Measurements from ENCODE around the gene OR51B2. TPM values are rescaled to one million over a fixed set of nuclear protein-coding genes. Genes with fewer than 3 reads are reported as not detected.
"Not testable (repeated sequence)": the region's sequence is repeated elsewhere in the genome, so short reads cannot be mapped to it uniquely, and the experiment has no call there.

The OR51B2 gene, protein sequence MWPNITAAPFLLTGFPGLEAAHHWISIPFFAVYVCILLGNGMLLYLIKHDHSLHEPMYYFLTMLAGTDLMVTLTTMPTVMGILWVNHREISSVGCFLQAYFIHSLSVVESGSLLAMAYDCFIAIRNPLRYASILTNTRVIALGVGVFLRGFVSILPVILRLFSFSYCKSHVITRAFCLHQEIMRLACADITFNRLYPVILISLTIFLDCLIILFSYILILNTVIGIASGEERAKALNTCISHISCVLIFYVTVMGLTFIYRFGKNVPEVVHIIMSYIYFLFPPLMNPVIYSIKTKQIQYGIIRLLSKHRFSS
- total RNA-seq, result not detected in 2 replicates

DNA sequence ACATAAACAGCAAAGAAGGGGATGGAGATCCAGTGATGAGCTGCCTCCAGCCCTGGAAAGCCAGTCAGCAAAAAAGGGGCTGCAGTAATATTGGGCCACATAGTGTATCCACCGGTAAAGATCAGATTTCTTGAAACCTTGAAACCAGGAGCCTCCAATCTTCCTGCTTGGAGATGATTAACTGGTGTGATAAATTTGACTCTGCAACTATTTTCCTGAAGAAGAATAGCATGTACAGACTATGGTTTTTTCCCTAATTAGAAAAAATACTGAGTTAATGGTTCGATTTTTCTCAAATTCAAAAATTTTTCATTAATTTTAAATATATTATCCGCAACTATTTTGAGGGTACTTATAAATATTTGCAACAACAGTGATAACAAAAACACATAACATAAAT is at the start of gene OR51B2:
Gene OR51B2 (minus strand): TSS at position 101 of the 400 bp plus-strand sequence. CDS start 0 bp downstream, at position 101.
- DNase-seq (ENCODE audit: low read depth, low spot score), result no peak

DNA sequence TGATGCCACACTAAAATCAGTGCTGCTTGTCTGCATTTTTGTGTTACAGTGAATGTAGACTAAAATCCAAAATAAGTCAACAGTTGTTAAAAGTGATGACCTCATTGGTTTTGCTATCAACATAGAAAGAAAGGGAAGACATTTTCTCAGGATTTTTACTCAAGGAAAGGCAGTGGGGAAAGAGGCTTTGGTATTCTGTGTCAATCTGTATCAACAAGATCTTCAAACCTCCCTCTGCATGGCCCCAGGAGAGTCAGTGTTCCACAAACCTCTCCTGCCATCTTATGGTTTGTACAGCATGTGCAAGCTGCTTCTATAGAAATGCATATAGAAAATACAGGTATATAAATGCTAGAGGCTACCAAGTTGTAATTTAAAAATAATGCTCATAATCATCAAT is 45.7 kb upstream of the OR51B2 start:
- DNase-seq (ENCODE audit: low read depth, low spot score), result no peak

DNA sequence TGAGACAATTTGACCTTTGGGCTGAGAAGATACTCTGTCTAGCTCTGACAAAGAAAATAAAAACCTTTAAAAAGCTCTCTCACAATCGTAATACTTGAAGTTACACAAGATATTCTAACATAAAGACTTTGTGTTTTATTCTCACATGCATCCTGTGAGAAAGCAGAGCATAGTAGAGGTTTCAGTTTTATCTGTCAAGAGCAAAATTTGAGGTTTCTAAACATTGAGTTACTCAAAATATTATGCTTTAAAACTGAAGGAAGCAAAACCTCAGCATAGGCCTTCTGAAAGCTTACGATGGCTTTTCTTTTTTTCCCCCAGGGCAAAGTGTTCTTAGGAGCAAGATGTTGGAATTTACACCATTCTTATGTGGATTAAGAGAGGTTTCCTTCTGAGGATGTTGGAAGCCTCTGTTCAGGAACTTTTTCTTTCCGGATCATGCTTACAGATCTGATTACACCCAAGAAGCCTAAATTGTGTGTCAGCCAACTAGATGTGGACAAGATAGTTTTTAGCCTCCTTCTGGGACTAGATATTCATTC is 44.5 kb upstream of the OR51B2 start:
- no peak for DNase-seq (ENCODE audit: low read depth, low spot score)

DNA sequence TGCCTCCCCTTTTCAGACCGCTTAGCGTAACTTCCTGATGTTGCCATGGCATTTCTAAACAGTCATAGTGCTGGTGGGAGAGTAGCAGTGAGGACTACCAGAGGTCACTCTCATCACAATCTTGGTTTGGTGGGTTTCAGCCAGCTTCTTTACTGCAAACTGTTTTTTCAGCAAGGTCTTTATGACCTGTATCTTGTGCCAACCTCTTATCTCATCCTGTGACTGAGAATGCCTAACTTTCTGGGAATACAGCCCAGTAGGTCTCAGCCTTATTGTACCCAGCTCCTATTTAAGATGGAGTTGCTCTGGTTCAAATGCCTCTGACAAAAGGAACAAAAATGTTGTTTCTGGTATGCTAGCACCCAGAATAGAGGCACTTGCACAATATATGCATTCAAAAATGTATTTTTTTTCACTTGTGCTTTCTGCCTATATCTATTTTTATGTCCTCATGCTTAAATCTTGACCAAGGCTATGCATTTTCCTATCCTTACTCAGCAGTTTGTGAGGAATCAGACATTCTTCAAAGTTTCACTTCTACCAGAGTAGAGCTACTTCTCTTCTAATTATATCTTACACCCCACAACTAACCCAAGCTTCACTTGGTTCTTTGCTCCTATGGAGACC is 43.5 kb upstream of the OR51B2 start:
- peak; percentile 64 for DNase-seq (ENCODE audit: low read depth, low spot score)

DNA sequence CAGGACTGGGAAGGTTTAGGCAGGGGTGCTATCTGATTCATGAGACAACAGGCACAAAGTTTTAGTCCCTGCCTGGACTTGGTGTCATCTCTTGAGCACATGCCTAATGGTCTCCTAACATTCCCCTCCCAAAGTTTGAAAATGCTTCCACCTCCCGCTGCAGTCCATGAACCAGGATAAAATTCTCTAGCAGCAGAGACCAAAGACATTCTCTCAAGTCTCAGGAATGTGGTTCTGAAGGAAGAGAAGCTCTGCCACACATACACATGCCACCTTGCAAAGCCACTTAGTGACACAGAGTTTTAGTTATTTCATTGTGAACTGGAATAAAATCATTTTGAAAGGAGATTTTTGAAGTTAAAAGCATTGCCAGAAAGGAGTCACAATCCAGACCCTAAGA is 42.8 kb upstream of the OR51B2 start:
- DNase-seq (ENCODE audit: low read depth, low spot score), result no peak

DNA sequence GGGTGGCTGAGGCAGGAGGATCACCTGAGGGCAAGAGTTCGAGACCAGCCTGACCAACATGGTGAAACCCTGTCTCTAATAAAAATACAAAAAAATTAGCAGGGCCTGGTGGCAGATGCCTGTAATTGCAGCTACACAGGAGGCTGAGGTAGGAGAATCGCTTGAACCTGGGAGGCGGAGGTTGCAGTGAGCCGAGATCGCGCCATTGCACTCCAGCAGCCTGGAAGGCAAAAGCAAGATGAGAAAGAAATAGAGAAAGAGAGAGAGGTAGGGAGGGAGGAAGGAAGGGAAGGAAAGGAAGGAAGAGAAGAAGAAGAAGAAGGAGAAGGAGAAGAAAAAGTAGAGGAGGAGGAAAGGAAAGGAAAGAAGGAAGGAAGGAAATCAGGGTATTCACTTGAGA is 42.3 kb upstream of the OR51B2 start:
- not testable (repeated sequence) for DNase-seq (ENCODE audit: low read depth, low spot score)

DNA sequence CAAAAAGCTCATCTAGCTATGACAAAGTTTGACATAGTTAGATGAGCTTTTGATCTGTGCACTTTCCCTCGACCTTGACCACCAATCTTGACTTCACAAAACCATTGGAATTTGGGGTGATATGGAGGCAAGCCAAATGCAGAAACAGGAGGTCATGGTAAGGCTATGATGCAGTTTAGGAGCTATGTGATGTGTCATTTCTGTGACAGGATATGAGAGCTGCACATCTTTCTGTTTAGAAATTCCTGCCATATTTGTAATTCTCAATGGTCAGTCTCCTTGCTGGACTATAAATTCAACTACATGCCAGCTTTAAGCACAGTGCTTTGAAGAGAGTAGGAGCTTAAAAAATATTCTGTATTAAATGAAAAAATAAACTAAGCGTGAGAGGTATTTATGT is 40.1 kb upstream of the OR51B2 start:
- peak; percentile 3 for DNase-seq (ENCODE audit: low read depth, low spot score)

DNA sequence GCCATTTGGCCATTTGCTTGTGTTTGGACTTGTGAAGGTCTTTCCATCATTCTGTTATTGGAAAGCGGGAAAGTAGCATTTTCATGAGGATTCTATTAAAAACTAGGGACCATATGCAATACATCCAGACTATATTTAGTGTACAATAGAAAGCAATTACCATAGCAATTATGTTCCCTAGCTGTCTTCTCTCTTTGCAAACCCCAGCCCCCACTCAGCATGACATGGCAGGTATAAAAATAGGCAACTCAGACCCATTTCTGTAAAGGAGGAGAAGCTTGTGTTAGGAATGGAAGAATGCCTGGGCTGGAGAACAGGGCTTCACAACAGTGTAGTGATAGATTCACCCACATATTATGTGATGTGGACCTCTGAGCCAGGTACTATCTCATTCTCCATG is 39.6 kb upstream of the OR51B2 start:
- no peak for DNase-seq (ENCODE audit: low read depth, low spot score)

DNA sequence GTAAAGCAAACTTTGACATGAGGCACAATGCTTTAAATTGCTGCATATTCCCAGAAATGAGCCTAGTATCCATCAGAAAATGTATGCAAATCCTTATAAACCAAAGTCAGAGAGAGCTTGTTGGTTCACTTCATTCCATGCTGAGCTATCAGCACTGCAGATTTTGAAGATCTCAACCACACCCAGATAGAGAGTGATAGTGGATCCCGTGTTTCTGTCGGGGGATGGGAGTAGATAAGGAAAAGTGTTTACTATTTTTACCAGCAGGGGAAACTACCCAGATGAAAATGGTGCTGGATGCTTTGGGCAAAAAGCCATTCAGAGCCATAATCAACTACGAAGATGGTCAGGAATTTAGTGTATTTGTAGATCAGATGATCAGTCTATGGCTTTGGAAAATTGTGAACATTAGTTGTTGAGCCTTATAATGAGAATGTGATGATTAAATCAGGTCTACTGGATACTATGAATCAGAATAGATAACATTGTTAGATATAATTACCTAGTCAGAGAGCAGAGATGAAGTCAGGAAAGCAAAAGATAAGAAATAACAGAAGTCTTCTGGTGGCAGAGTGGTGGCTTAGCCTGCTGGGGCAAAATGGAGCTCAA is 38.0 kb upstream of the OR51B2 start:
- DNase-seq (ENCODE audit: low read depth, low spot score), result no peak

DNA sequence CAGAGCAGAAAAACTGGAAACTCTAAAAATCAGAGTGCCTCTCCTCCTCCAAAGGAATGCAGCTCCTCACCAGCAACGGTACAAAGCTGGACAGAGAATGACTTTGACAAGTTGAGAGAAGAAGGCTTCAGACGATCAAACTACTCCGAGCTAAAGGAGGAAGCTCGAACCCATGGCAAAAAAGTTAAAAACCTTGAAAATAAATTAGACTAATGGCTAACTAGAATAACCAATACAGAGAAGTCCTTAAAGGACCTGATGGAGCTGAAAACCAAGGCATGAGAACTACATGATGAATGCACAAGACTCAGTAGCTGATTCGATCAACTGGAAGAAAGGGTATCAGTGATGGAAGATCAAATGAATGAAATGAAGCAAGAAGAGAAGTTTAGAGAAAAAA is 31.9 kb upstream of the OR51B2 start:
- not testable (repeated sequence) for DNase-seq (ENCODE audit: low read depth, low spot score)

DNA sequence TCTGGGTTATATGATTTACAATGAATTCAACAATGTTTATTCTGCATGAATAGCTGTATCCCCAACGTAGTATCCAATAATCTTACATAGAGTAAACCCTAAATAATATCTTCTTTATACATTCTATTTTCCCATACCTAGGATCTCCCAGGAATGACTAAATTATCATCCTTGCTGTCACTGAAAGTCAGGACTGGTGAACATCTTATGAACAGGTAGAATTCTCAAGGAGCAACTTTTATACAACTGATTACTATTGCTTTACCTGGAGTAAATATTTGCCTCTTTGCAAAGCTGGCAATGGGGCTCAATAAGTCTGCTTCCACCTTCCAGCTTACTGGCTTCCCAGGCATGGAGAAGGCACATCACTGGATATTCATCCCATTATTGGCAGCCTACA is 27.1 kb upstream of the OR51B2 start, which contains the start of gene OR51B6:
Gene OR51B6 (plus strand): TSS at position 301 of the 400 bp plus-strand sequence. CDS start 0 bp downstream, at position 301.
- DNase-seq (ENCODE audit: low read depth, low spot score), result no peak

DNA sequence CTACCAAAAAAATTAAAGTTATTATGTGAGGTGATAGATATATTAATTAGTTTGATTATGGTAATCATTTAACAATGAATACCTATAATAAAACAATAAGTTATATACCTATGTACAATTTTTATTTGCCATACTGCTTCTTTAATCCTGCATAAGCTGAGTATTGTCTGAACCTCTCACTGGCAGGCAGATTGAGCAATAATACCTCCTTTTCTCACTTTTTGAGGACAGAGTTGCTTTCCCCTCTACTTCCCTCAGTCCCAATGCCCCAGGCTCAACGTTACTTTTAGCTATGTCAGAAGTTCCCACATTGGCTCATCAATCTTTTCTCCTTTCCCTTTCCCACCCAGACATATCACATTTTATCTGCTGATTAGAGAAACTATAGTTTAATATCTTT is 25.5 kb upstream of the OR51B2 start:
- DNase-seq (ENCODE audit: low read depth, low spot score), result no peak

DNA sequence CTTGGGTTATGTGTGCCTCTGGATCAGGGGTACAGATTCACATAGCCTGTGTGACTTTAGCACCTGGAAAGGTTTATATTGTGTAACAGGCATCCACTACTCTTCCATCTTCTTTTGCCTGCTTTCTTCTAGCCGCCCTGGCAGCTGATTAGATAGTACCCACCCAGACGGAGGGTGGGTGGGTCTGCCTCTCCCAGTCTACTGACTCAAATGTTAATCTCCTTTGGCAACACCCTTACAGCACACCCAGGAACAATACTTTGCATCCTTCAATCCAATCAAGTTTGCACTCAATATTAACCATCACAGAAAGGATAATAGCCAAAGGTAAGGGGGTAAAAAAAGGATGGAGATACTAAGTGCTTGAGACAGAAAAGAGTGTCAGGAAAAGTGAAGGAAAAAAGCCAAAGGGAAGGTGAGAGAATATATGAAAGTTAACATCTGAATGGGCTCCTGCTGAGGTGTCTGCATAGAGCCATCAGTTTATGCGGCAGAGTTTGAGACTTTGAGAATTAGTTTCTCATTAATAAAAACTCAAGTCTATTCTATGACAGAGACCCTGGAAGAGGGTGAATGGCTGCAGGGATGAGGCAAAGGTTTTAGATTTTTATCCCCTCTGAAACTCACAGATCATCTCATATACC is 24.6 kb upstream of the OR51B2 start:
- no peak for DNase-seq (ENCODE audit: low read depth, low spot score)

DNA sequence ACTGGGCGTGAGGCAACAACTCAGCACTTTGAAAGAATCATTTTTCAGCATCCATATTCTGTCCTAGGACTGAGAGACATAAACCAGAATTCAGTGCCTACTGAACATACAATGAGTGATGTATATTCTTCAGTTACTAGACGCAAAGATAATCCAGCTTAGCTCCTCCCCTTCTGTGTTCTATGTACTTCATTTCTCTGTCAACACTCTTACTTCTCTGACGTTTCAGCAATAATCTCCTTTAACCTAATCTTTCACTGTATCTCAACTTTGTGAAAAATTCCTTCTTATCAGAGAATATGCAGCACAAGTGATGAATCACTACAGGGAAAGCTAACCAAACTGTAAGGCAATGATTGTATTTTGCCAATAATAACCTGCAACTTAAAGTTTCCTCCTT is 21.7 kb upstream of the OR51B2 start:
- DNase-seq (ENCODE audit: low read depth, low spot score), result no peak

DNA sequence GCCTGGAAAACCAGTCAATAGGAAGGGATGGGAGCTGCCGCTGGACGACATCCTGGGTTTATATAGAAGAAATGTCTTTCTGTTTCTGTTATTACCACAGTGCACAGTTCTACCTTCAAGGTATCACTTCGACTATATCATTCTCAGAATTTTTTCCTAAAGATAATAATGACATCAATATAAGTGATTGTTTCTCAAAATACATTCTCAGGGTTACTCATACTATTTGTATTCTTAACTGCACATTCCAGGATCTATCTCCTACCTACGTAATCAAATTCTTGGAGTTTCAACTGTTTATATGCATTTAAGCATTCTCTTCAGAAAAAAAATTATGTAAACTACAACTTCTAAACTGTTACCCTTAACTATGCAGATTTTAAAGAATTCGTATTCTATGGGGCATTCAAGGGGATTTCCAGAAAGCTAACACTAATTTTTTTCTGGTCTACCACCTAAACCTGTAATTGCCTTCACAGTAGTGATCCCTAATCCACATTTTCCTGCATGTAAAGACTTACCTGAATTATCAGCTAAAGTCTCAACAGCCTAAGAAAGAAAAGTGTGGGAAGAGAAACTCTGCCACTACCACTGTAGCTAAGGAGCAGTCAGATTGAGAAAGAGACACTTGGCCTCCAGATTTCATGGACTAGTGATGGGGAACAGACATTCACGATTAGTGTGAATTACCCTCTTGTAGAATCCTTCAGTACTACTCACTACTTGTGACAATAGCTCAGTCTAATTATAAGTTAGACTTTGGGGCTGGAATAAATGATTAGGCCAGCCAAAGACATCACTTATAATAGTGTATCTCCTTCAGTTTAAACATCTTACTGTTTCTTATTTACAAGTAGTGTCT is 19.6 kb upstream of the OR51B2 start, which contains the start of gene OR51B5:
Gene OR51B5 (minus strand): TSS at position 51 of the 862 bp plus-strand sequence. CDS start 0 bp downstream, at position 51.
- no peak for DNase-seq (ENCODE audit: low read depth, low spot score)

DNA sequence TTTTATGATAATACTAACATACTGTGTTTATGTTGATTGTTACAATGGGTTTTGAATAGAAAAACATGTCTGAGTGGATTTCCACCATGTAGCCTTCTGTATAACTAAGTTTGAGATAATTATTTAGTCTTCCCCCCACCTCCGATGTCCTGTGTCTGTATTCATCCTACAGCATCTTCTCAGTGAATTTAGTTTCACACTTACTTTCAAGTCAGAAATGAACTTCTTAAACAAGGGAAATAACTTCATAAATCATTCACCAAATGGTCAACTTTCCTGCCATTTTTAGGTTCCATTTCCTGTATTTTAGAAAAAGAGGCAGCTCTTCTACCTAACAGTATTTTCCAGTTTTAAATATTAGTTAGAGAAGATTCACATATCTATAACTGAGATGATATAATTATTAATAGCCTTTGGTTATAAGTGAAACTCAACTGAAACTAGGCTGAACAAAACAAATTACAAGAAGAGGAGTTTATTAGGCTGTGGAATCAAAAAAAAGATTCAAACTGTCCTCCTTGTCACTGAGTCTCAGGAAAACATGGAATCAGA is 15.8 kb upstream of the OR51B2 start:
- DNase-seq (ENCODE audit: low read depth, low spot score), result no peak

DNA sequence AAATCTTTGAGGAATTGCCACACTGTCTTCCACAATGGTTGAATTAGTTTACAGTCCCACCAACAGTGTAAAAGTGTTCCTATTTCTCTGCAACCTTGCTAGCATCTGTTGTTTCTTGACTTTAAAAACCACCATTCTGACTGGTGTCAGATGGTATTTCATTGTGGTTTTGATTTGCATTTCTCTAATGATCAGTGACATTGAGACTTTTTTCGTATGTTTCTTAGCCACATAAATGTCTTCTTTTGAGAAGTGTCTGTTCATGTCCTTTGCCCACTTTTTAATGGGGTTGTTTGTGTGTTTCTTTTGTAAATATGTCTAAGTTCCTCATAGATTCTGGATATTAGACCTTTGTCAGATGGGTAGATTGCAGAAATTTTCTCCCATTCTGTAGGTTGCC is 13.2 kb upstream of the OR51B2 start:
- not testable (repeated sequence) for DNase-seq (ENCODE audit: low read depth, low spot score)

DNA sequence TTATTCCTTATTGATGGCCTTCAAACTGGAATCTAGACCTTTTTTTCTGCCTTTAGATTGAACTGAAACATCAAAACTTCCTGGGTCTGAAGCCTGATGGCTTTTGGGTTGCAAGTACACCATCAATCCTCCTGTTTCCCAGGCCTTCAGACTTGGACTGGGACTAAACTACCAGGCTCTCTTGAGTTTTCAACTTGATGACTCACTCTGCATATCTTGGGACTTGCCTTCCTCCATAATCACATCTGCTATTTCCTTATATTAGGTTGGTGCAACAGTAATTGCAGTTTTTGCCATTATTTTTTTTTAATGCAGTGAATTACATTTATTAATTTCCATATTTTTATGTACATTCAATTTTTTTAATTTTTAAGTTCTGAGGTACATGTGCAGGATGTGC is 12.2 kb upstream of the OR51B2 start:
- DNase-seq (ENCODE audit: low read depth, low spot score), result no peak

DNA sequence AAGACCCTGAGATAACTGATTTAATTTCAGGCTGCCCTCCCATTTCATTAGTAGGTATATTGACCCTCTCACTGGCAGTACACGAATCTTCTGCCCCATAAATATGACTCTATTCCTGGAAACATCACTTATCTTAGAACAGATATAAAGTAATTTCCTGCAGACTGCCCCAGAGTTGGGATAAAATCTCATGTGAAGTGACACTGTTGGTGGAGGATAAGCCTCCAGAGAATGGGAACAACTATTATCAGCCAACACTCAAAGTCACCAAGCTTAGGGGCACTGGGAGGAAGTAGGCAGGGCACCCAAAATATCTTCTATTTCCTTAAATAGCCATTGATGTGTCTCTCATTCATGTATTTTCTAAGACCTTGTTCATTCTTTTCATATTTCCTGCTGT is 11.1 kb upstream of the OR51B2 start:
- DNase-seq (ENCODE audit: low read depth, low spot score), result no peak

DNA sequence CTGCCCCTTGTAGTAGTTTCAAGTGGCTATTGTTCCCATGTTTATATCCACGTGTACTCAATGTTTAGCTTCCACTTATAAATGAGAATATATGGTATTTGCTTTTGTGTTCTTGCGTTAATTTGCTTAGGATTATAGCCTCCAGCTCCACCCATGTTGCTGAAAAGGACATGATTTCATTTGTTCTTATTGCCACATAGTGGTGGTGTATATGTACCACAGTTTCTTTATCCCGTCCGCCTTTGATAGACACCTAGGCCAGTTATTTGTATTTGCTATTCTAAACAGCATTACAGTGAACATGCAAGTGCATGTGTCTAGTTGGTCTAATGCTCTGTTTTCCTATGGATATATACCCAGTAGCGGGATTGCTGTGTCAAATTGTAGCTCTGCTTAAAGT is 6.8 kb downstream of the OR51B2 start:
- DNase-seq (ENCODE audit: low read depth, low spot score), result no peak

Data from pulmonary artery endothelial cell (primary cell).